DND-41 (cell line): Measurements from ENCODE around the gene TSHR.

Experiments used
- ATAC-seq: fragments of 200-7000 bp; cut with Tn5 transposase; 3 replicates; pipeline ENCODE4 v1.9.1; 2021; ENCODE audit warnings: low read depth; ENCODE audit not compliant: insufficient read depth
- DNase-seq: peaks from one replicate; pipeline ENCODE4 v3.0.0-alpha.2; 2020
- H2AFZ ChIP-seq: 2 replicates; pipeline ENCODE4 v1.6.0; 2012; ENCODE audit warnings: low read depth, low read length
- H3K27ac ChIP-seq: 2 replicates; pipeline ENCODE4 v1.5.1; 2012; ENCODE audit warnings: low read length, inconsistent platforms
- H3K27me3 ChIP-seq: fragments of 200-600 bp; sonication (generic); 2 replicates; pipeline ENCODE4 v1.6.0; 2012; ENCODE audit warnings: low read length, mild to moderate bottlenecking, inconsistent platforms; ENCODE audit not compliant: insufficient read depth, poor library complexity
- H3K36me3 ChIP-seq: 2 replicates; pipeline ENCODE4 v1.5.1; 2012; ENCODE audit warnings: low read length, inconsistent platforms; ENCODE audit not compliant: insufficient read depth
- H3K4me1 ChIP-seq: 2 replicates; pipeline ENCODE4 v1.5.1; 2012; ENCODE audit warnings: mild to moderate bottlenecking, low read length; ENCODE audit not compliant: insufficient read depth
- H3K4me2 ChIP-seq: 2 replicates; pipeline ENCODE4 v1.6.0; 2012; ENCODE audit warnings: mild to moderate bottlenecking, moderate library complexity, low read length, inconsistent platforms; ENCODE audit not compliant: insufficient read depth
- H3K4me3 ChIP-seq, 2 experiments: fragments of 200-600 bp in 1 of 2; shearing (Covaris generic) in 1 of 2; 2 replicates each; pipeline ENCODE4 v1.5.1; 2012 to 2016; ENCODE audit warnings: inconsistent platforms in 2 of 2, low read length in 2 of 2, mild to moderate bottlenecking in 2 of 2, low read depth in 1 of 2, moderate library complexity in 1 of 2
- H3K79me2 ChIP-seq: 2 replicates; pipeline ENCODE4 v1.6.0; 2012; ENCODE audit warnings: low read length, inconsistent platforms; ENCODE audit not compliant: insufficient read depth
- H3K9ac ChIP-seq: 2 replicates; pipeline ENCODE4 v1.6.0; 2012; ENCODE audit warnings: low read depth, mild to moderate bottlenecking, inconsistent platforms, low read length, moderate library complexity
- H3K9me3 ChIP-seq: 2 replicates; pipeline ENCODE4 v1.5.1; 2012; ENCODE audit warnings: low read length, moderate library complexity, mild to moderate bottlenecking, inconsistent platforms; ENCODE audit not compliant: insufficient read depth, severe bottlenecking
- H4K20me1 ChIP-seq: 2 replicates; pipeline ENCODE4 v1.6.0; 2012; ENCODE audit warnings: low read length; ENCODE audit not compliant: insufficient read depth
- CTCF ChIP-seq: IDR thresholded peaks from 2 replicates; pipeline ENCODE4 v1.5.1; 2012; ENCODE audit warnings: borderline replicate concordance, low read length, moderate library complexity, mild to moderate bottlenecking; ENCODE audit not compliant: poor library complexity, severe bottlenecking; ENCODE audit errors: extremely low read depth
- EZH2 ChIP-seq: IDR thresholded peaks from 3 replicates; pipeline ENCODE4 v1.6.1; 2012; ENCODE audit warnings: borderline replicate concordance, low read depth, mild to moderate bottlenecking, moderate library complexity, low read length, inconsistent platforms; ENCODE audit not compliant: severe bottlenecking

Gene TSHR

GRCh38 chr14:80957613-80958012 lies 2.2 kb downstream of the TSHR start:
- peaks cover 25% of the 10 kb centered on the region for H3K36me3 ChIP-seq

GRCh38 chr14:80958226-80958625 lies 2.8 kb downstream of the TSHR start:
- Histone ChIP-seq H3K27me3 (no peaks in the 10 kb centered on the region), H3K4me2 (peak overlapping the region; percentile 80), H3K4me3 (peak overlapping the region; percentile 66 to 87), H3K27ac (peak overlapping the region; percentile 98), H3K9ac (peak overlapping the region; percentile 90), H4K20me1 (no peaks in the 10 kb centered on the region), H3K36me3 (peaks cover 28% of the 10 kb centered on the region), H3K79me2 (peaks cover 85% of the 10 kb centered on the region), H3K9me3 (no peaks in the 10 kb centered on the region), H3K4me1 (peaks cover 68% of the 10 kb centered on the region), H2AFZ (peak overlapping the region; percentile 11; the same call in 1 of the 2 replicates)
- TF ChIP-seq CTCF (no peak), EZH2 (no peak)
- DNase-seq (peak; percentile 44), ATAC-seq (no peak)

More at GRCh38 chr14:80957613-80958012, 2.2 kb downstream of the TSHR start:
- Histone ChIP-seq H3K4me2 (peak overlapping the region; percentile 80), H4K20me1 (no peaks in the 10 kb centered on the region), H3K27ac (peak overlapping the region; percentile 98), H3K79me2 (peaks cover 83% of the 10 kb centered on the region), H3K4me3 (peak overlapping the region; percentile 66 to 87), H3K9ac (peak overlapping the region; percentile 90), H3K9me3 (no peaks in the 10 kb centered on the region), H3K27me3 (no peaks in the 10 kb centered on the region), H3K4me1 (peaks cover 67% of the 10 kb centered on the region), H2AFZ (peak overlapping the region; percentile 42; the same call in 1 of the 2 replicates)
- DNase-seq = no peak
- ATAC-seq = no peak
- TF ChIP-seq CTCF (no peak), EZH2 (no peak)

- TF ChIP-seq EZH2 (no peak), CTCF (peak; percentile 7)
- Histone ChIP-seq H3K9ac (peak overlapping the region; percentile 90), H2AFZ (peak overlapping the region; percentile 18; the same call in 1 of the 2 replicates), H3K27ac (peak overlapping the region; percentile 98), H3K36me3 (peaks cover 35% of the 10 kb centered on the region), H3K9me3 (no peaks in the 10 kb centered on the region), H4K20me1 (no peaks in the 10 kb centered on the region), H3K4me1 (peaks cover 72% of the 10 kb centered on the region), H3K27me3 (no peaks in the 10 kb centered on the region), H3K4me3 (peak overlapping the region; percentile 66 to 87; a peak in 3 of 4 replicates), H3K79me2 (peaks cover 92% of the 10 kb centered on the region), H3K4me2 (peak overlapping the region; percentile 80)
- no peak for DNase-seq
- no peak for ATAC-seq
Measured at GRCh38 chr14:80958939-80959338, 3.5 kb downstream of the TSHR start.
